Effector memory CD8-positive, alpha-beta T cell (primary cell): ENCODE results near the gene CD38.
"Not testable (repeated sequence)": the region's sequence is repeated elsewhere in the genome, so short reads cannot be mapped to it uniquely, and the experiment has no call there.

ENCODE experiments used
- ATAC-seq: fragments of 150-1000 bp; cut with Tn5 transposase; replicated peaks from 2 replicates; pipeline ENCODE4 v1.10.0; 2021; ENCODE audit warnings: mild to moderate bottlenecking, moderate library complexity
- DNase-seq, 3 experiments: peaks; one replicate each; pipeline ENCODE4 v3.0.0; 2021
- H3K27ac Mint-ChIP-seq, 2 donors: one replicate each; pipeline ENCODE4 v1.8.0; 2022; ENCODE audit warnings: mild to moderate bottlenecking in 2 of 2, mixed read lengths in 2 of 2, moderate library complexity in 2 of 2
- H3K27me3 Mint-ChIP-seq, 2 donors: one replicate each; pipeline ENCODE4 v1.8.0; 2022; ENCODE audit warnings: mixed read lengths in 2 of 2
- H3K36me3 Mint-ChIP-seq: one replicate; pipeline ENCODE4 v1.8.0; 2022; ENCODE audit warnings: mild to moderate bottlenecking, moderate library complexity, mixed read lengths; ENCODE audit not compliant: insufficient read depth
- H3K4me1 Mint-ChIP-seq, 2 donors: one replicate each; pipeline ENCODE4 v1.8.0; 2022; ENCODE audit warnings: low read depth in 2 of 2, mixed read lengths in 2 of 2
- H3K4me3 Mint-ChIP-seq, 2 donors: one replicate each; pipeline ENCODE4 v1.8.0; 2022; ENCODE audit warnings: mild to moderate bottlenecking in 2 of 2, mixed read lengths in 2 of 2, moderate library complexity in 2 of 2
- H3K9me3 Mint-ChIP-seq, 2 donors: one replicate each; pipeline ENCODE4 v1.8.0; 2022; ENCODE audit warnings: mixed read lengths in 2 of 2
- total RNA-seq, 9 experiments: gene quantifications; one replicate each; lab custom pipeline; 2026; lab: John Stamatoyannopoulos, UW

The CD38 gene
- total RNA-seq = 0.06 to 34.2 (median 13.4) reads per million in 9 experiments

DNA sequence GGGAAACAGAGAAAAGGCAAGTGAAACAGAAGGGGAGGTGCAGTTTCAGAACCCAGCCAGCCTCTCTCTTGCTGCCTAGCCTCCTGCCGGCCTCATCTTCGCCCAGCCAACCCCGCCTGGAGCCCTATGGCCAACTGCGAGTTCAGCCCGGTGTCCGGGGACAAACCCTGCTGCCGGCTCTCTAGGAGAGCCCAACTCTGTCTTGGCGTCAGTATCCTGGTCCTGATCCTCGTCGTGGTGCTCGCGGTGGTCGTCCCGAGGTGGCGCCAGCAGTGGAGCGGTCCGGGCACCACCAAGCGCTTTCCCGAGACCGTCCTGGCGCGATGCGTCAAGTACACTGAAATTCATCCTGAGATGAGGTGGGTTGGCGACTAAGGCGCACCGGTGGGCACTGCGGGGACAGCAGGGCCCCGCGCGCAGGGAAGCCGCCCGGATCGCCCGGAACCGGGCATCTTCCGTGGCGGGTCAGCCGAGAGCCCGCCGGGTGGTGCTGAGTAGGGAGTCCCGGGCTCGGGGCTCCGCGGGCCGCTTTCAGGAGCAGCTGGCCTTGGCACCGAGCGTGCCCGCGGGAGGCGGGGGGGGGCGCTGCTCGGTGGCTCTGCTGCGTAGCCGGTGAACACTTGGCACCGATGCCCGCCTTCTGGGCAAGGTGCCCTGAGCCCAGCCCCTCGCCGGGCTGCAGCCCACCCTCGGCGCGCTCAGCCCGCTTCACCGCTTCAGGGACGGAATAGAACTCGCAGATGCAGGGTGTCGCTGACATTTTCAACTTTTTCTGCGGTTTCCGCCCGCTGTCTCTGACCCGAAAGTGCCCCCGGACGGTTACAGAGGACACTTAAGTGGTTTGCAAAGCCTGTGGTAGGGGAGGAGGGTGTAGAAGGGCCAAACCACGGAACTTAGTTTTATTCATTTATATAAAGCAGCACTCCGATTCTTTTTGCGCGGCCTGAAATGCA lies at the start of gene CD38:
Gene CD38 (plus strand): TSS at position 40 of the 953 bp plus-strand sequence. CDS start 87 bp downstream, at position 127.
- H3K27ac Mint-ChIP-seq = peak within 1 kb of the TSS; percentile 46 to 63
- H3K27me3 Mint-ChIP-seq = peaks cover 3 to 43% of the 10 kb centered on the region in 2 donors
- peak; percentile 77 for ATAC-seq
- peak within 1 kb of the TSS; percentile 78 to 83 for H3K4me3 Mint-ChIP-seq
- DNase-seq = peak; percentile 46 to 49 (median 49)
- H3K36me3 Mint-ChIP-seq = no peaks in the 10 kb centered on the region
- no peaks in the 10 kb centered on the region for H3K9me3 Mint-ChIP-seq
- peaks cover 24 to 30% of the 10 kb centered on the region in 2 donors for H3K4me1 Mint-ChIP-seq

DNA sequence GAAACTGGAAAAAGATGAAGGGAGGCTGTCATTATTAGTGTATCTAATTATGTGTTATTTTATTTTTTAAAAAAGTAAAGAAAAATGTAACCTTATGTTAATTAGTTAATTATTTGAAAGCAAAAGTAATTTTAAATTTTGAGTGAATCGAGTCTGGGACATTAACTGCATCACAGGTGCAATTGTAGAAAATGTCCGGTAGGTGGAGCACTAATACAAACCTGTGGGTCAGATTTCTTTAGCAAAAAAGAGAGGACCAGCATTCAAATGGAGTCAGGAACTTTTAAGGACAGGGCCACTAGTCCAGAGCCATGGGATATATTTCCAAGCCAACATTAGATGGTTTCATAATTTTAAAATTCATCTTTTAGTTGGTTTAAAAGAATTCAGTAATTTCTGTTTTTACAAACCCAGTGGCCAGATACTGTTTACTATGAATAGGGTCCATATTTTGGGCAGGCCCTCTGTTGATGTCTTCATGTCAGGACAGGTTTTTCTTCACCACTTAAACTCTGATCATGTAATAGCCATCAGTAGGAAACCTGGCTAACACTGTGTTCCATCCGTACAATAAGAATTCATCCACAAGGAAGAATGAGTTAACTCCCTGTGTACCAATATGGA lies 48.1 kb upstream of the CD38 start:
- H3K9me3 Mint-ChIP-seq = no peaks in the 10 kb centered on the region
- peaks cover 14 to 18% of the 10 kb centered on the region in 2 donors for H3K27me3 Mint-ChIP-seq
- H3K36me3 Mint-ChIP-seq = peaks cover 4% of the 10 kb centered on the region
- H3K27ac Mint-ChIP-seq = no peak overlapping the region
- ATAC-seq = peak; percentile 47
- no peak overlapping the region for H3K4me3 Mint-ChIP-seq
- H3K4me1 Mint-ChIP-seq = peaks cover 4 to 8% of the 10 kb centered on the region in 2 donors
- DNase-seq = peak; percentile 30 to 40 (median 33)

DNA sequence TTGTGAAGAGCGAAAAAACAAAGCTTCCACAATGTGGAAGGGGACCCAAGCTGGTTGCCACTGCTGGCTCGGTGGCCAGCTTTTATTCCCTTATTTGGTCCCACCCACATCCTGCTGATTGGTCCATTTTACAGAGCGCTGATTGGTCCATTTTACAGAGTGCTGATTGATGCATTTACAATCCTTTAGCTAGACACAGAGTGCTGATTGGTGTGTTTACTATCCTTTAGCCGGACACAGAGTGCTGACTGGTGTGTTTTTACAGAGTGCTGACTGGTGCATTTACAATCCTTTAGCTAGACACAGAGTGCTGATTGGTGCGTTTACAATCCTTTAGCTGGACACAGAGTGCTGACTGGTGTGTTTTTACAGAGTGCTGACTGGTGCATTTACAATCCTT lies 45.1 kb upstream of the CD38 start:
- not testable (repeated sequence) for H3K4me3 Mint-ChIP-seq, H3K36me3 Mint-ChIP-seq, ATAC-seq, DNase-seq, H3K9me3 Mint-ChIP-seq, H3K27ac Mint-ChIP-seq, H3K4me1 Mint-ChIP-seq
- peaks cover 19 to 44% of the 10 kb centered on the region in 2 donors for H3K27me3 Mint-ChIP-seq

GRCh38 chr4:15735536-15735935 lies 42.6 kb upstream of the CD38 start:
- no peak overlapping the region for H3K4me3 Mint-ChIP-seq
- ATAC-seq = no peak
- no peak overlapping the region for H3K27ac Mint-ChIP-seq
- DNase-seq = no peak
- peaks cover 21 to 44% of the 10 kb centered on the region in 2 donors for H3K27me3 Mint-ChIP-seq
- H3K4me1 Mint-ChIP-seq = peaks cover 2 to 4% of the 10 kb centered on the region in 2 donors
- no peaks in the 10 kb centered on the region for H3K36me3 Mint-ChIP-seq
- H3K9me3 Mint-ChIP-seq = no peaks in the 10 kb centered on the region

DNA sequence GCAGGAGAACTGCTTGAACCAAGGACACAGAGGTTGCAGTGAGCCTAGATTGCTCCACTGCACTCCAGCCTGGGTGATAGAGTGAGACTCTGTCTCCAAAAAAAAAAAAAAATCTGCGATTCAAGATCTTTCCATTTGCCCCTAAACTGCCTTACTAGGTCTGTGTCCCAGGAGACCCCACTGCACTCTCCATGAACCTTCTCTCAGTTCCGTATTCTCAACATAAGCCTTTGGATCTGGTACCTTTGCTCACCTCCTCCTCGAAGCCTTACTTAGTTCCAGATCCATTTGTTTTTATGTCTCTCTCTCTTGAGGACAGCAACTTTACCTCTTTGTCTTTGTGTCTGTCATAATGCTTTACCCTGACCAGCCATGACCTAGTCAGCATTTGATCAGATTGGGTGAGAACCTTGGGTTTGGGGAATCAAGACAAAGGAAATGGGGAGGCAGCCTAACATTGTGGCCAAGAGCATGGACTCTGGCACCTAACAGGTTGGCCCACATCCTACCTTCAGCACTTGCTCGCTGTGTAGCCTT lies 41.5 kb upstream of the CD38 start:
- Mint-ChIP-seq H3K27me3 (peaks cover 21 to 44% of the 10 kb centered on the region in 2 donors), H3K9me3 (no peaks in the 10 kb centered on the region), H3K36me3 (no peaks in the 10 kb centered on the region), H3K27ac (no peak overlapping the region), H3K4me3 (no peak overlapping the region), H3K4me1 (peaks cover 2 to 4% of the 10 kb centered on the region in 2 donors)
- ATAC-seq (no peak), DNase-seq (no peak)

GRCh38 chr4:15737255-15737654 lies 40.9 kb upstream of the CD38 start:
- peaks cover 2 to 4% of the 10 kb centered on the region in 2 donors for H3K4me1 Mint-ChIP-seq
- no peak overlapping the region for H3K27ac Mint-ChIP-seq
- H3K4me3 Mint-ChIP-seq = no peak overlapping the region
- H3K9me3 Mint-ChIP-seq = peaks cover 0 to 3% of the 10 kb centered on the region in 2 donors
- H3K27me3 Mint-ChIP-seq = peaks cover 21 to 44% of the 10 kb centered on the region in 2 donors
- ATAC-seq (no peak), DNase-seq (no peak)
- no peaks in the 10 kb centered on the region for H3K36me3 Mint-ChIP-seq

DNA sequence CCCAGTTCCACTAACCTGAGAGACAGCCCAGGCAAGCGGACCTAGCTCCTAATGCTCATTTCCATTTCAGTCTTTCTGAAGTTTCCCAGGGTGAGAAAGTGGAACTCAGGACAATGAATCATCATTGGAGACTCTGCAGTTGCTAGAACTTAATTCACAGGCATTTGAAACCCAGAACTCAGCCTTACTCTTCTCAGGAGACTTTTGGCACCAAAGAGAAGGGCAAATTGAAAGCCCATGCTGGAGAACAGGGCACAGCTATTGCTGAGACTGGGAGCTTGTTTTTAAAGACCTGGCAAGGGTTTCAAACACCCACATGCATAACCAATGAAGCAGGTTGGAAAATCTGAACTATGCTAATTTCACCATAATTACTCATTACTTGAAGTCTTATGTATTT lies 39.3 kb upstream of the CD38 start:
- DNase-seq (no peak), ATAC-seq (no peak)
- peaks cover 15 to 36% of the 10 kb centered on the region in 2 donors for H3K27me3 Mint-ChIP-seq
- H3K4me1 Mint-ChIP-seq = peaks cover 0 to 4% of the 10 kb centered on the region in 2 donors
- H3K36me3 Mint-ChIP-seq = no peaks in the 10 kb centered on the region
- H3K27ac Mint-ChIP-seq = no peak overlapping the region
- H3K9me3 Mint-ChIP-seq = peaks cover 0 to 9% of the 10 kb centered on the region in 2 donors
- H3K4me3 Mint-ChIP-seq = no peak overlapping the region

GRCh38 chr4:15740764-15741404 lies 37.2 kb upstream of the CD38 start:
- no peak overlapping the region for H3K27ac Mint-ChIP-seq
- no peak for ATAC-seq

DNA sequence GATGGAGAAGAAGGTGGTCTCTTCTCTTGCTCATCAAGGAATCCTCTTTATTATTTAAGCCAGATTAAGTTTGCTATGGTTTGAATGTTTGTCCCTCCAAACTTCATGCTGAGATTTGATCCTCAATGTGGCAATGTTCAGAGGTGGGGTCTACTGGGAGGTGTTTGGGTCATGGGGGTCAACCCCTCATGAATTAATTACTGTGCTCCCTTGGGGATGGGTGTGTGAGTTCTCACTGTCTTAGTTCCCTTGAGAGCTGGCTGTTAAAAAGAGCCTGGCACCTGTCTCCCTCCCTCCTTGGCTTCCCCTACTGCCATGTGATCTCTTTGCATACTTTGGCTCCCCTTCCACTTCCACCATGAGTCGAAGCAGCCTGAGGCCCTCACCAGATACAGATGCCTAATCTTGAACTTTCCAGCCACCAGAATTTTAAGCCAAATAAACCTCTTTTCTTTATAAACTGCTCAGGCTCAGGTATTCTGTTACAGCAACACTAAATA lies 36.0 kb upstream of the CD38 start:
- H3K4me1 Mint-ChIP-seq = no peaks in the 10 kb centered on the region
- H3K27ac Mint-ChIP-seq = peak overlapping the region; percentile 5 to 9
- no peaks in the 10 kb centered on the region for H3K36me3 Mint-ChIP-seq
- DNase-seq = no peak
- no peak overlapping the region for H3K4me3 Mint-ChIP-seq
- no peak for ATAC-seq
- H3K9me3 Mint-ChIP-seq = peaks cover 0 to 9% of the 10 kb centered on the region in 2 donors
- H3K27me3 Mint-ChIP-seq = peaks cover 7 to 9% of the 10 kb centered on the region in 2 donors

More at GRCh38 chr4:15740764-15741404, 37.2 kb upstream of the CD38 start:
- H3K36me3 Mint-ChIP-seq = no peaks in the 10 kb centered on the region
- no peak overlapping the region for H3K4me3 Mint-ChIP-seq
- peaks cover 7 to 19% of the 10 kb centered on the region in 2 donors for H3K27me3 Mint-ChIP-seq
- DNase-seq = no peak
- H3K9me3 Mint-ChIP-seq = peaks cover 0 to 9% of the 10 kb centered on the region in 2 donors
- H3K4me1 Mint-ChIP-seq = no peaks in the 10 kb centered on the region

GRCh38 chr4:15742637-15743036 lies 35.5 kb upstream of the CD38 start:
- Mint-ChIP-seq H3K36me3 (no peaks in the 10 kb centered on the region), H3K4me1 (no peaks in the 10 kb centered on the region), H3K27ac (peak overlapping the region; percentile 5 to 9), H3K27me3 (peaks cover 4 to 6% of the 10 kb centered on the region in 2 donors), H3K4me3 (no peak overlapping the region), H3K9me3 (peaks cover 0 to 9% of the 10 kb centered on the region in 2 donors)
- ATAC-seq (no peak), DNase-seq (no peak)

DNA sequence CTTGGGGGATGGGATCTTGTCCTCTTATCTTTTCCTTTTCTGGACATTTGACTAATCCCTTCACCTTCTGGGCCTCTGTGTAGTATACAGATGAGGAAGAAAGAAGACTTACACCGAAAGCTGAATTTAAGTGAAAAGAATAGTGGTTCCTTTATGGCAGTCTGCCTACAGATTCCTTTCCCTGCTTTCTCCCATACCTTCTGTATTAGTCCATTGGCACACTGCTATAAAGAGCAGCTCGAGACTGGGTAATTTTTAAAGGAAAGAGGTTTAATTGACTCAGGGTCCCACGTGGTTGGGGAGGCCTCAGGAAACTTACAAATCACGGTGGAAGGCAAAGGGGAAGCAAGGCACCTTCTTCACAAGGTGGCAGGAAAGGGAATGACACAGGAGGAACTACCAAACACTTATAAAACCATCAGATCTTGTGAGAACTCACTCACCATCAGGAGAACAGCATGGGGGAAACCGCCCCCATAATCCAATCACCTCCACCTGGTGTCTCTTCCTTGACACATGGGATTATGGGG lies 34.0 kb upstream of the CD38 start:
- no peak for DNase-seq
- H3K4me3 Mint-ChIP-seq = no peak overlapping the region
- H3K36me3 Mint-ChIP-seq = no peaks in the 10 kb centered on the region
- H3K27ac Mint-ChIP-seq = no peak overlapping the region
- peaks cover 0 to 9% of the 10 kb centered on the region in 2 donors for H3K9me3 Mint-ChIP-seq
- no peaks in the 10 kb centered on the region for H3K4me1 Mint-ChIP-seq
- ATAC-seq = no peak
- no peaks in the 10 kb centered on the region for H3K27me3 Mint-ChIP-seq

- H3K27ac Mint-ChIP-seq = no peak overlapping the region
- no peaks in the 10 kb centered on the region for H3K27me3 Mint-ChIP-seq
- H3K9me3 Mint-ChIP-seq = peaks cover 0 to 9% of the 10 kb centered on the region in 2 donors
- ATAC-seq (no peak), DNase-seq (no peak)
- H3K36me3 Mint-ChIP-seq = no peaks in the 10 kb centered on the region
- no peak overlapping the region for H3K4me3 Mint-ChIP-seq
- no peaks in the 10 kb centered on the region for H3K4me1 Mint-ChIP-seq
Measured at GRCh38 chr4:15746110-15746509, 32.0 kb upstream of the CD38 start.

GRCh38 chr4:15749001-15749400 lies 29.1 kb upstream of the CD38 start:
- no peaks in the 10 kb centered on the region for H3K9me3 Mint-ChIP-seq
- no peaks in the 10 kb centered on the region for H3K36me3 Mint-ChIP-seq
- H3K4me1 Mint-ChIP-seq = peaks cover 10% of the 10 kb centered on the region in 2 donors
- H3K27ac Mint-ChIP-seq = no peak overlapping the region
- ATAC-seq (no peak), DNase-seq (no peak)
- no peak overlapping the region for H3K4me3 Mint-ChIP-seq
- H3K27me3 Mint-ChIP-seq = no peaks in the 10 kb centered on the region
